GM18870 (cell line): ENCODE measurements around the gene TET1.
"Not testable (repeated sequence)": the region's sequence is repeated elsewhere in the genome, so short reads cannot be mapped to it uniquely, and the experiment has no call there.

Experiments used
- ATAC-seq: cut with Tn5 transposase; IDR thresholded peaks from one replicate; pipeline ENCODE4 v1.9.1; 2021; ENCODE audit warnings: moderate library complexity; ENCODE audit not compliant: unreplicated experiment

TET1 gene

DNA sequence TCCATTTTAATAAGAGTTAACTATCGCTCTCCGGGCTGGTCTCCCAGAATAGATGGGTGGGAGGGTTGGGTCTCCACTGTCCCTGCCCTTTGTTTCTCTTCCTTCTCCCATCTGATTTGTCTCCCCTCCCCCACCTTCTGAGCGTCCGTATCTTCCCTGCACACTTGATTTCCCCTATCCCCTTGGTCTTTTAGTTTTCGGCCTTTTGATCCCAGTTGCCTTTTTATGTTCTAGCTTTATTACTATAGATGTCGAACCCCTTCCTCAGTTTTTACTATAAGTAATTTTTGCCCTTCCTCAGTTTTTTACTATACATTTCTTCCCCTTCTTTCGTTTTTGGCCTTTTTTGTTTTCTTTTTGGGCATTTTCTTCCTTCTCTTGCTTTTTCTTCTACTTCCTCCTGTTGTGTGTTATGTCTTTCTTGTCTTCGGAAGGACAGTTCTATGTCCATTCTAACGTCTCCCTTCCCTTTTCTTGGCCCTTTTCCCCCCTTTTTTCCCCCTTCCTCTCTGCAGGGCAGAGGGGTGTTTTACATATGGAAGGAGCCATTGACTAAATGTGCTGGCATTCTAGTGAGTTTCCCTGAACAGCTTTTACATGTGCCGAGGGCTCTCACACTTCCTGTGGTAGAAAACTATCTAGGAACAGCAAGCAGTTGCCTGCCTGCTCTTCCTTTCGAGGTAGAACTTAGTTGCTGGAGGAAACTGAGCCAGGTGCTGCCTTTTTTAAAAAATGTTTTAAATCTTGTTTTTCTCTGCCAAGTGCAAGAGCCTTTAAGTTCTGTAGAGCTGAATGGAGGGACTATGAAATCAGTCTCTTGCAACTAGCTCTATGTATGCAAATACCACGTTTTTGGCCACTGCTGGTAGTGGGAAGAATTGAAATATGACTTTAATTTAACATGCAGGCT is 2.8 kb downstream of the TET1 start:
- no peak for ATAC-seq

DNA sequence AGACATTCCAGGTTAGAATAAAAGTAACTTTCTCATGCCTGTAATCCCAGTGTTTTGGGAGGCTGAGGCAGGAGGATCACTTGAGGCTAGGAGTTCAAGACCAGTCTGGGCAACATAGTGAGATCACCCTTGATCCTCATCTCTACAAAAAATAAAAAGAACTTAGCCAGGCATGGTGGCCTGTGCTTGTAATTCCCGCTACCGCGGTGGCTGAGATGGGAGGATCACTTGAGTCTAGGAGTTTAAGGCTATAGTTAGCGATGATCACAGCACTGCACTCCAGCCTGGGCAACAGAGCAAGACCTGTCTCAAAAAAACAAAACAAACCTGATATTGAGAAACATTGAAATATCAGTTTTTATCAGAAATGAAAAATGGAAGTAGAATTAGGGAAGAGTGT is 4.6 kb downstream of the TET1 start:
- ATAC-seq: no peak

DNA sequence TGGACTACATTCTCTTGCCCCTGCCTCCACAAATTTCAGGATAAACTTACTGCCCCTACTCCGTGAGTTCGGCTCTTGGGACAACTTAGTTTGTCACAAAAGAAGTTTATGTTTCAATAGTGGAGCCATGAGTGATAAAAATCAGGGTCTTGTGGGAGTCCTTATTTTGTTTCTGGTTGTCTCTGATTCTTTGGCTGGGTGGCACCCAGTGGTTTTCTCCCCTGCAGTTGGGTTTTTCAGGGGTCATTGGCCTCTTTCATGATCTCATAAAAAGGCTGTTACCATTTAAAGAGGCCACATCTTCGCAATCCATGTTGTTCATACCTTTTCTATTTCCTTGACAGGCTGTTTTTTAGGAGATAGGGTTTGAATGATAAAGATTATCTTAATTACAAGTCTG is 5.5 kb downstream of the TET1 start:
- ATAC-seq: no peak

DNA sequence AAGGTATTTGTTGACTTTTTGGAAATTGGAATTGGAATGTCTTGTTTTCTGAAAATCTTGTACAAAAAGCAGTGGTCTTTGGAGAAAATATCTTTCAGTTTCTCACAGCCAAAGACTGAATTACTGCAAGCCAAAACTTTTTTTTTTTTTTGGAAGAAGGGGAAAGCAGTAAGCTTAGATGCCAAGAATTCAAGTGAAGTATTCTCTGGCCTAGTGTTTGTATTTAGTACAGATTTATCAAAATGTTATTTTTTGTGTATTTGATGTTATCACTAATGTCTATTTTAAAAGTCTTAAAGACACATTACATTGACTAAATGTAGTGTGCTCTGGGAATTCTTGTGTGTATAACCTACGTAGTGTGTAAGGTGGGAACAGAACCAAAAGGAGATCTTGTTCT is 6.2 kb downstream of the TET1 start:
- no peak for ATAC-seq

DNA sequence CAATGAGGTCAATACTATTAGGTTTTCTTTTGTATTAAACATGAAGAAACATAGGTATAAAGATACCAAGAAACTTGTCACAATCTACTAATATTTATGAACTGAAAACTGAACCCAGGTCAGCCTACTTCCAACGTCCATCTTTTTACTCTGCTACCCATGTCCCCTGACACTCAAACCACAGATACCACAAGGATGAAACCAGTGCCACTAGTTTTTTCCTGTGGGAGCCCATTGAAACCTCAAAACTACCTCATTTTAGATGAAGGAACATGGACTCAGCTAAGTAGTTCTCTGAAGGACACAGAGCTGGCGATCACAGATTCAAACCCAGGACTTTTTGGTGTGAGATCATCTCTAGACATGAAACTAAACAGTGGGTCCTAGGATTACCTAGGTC is 6.8 kb downstream of the TET1 start:
- no peak for ATAC-seq

DNA sequence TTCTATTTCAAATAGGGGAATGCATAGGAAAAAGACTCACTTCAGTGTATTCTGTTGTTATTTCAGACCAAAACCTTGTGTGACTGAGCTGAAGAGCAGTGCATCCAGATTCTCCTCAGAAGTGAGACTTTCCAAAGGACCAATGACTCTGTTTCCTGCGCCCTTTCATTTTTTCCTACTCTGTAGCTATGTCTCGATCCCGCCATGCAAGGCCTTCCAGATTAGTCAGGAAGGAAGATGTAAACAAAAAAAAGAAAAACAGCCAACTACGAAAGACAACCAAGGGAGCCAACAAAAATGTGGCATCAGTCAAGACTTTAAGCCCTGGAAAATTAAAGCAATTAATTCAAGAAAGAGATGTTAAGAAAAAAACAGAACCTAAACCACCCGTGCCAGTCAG is 12.0 kb downstream of the TET1 start:
- ATAC-seq: no peak

DNA sequence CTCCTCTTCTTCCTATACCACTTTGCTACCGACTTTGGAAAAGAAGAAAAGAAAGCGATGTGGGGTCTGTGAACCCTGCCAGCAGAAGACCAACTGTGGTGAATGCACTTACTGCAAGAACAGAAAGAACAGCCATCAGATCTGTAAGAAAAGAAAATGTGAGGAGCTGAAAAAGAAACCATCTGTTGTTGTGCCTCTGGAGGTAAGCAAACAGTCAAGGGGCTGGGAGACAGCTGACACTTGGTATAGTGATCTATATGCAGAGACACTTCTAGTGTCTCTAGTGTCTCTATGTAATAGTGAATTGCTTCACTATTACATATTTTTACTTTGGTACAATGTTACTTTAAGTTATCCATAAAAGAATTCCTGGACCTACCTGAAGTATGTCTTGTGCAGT is 13.9 kb downstream of the TET1 start:
- no peak for ATAC-seq

DNA sequence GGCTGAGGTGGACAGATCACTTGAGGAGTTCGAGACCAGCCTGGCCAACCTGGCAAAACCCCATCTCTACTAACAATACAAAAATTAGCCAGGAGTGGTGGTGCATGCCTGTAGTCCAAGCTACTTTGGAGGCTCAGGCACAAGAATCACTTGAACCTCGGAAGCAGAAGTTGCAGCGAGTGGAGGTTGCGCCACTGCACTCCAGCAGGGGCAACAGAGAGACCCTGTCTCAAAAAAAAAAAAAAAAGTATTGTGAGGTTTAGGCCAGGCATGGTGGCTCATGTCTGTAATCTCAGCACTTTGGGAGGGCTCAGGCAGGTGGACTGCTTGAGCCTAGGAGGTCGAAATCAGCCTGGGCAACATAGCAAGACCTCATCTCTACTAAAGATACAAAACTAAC is 16.0 kb downstream of the TET1 start:
- no peak for ATAC-seq

DNA sequence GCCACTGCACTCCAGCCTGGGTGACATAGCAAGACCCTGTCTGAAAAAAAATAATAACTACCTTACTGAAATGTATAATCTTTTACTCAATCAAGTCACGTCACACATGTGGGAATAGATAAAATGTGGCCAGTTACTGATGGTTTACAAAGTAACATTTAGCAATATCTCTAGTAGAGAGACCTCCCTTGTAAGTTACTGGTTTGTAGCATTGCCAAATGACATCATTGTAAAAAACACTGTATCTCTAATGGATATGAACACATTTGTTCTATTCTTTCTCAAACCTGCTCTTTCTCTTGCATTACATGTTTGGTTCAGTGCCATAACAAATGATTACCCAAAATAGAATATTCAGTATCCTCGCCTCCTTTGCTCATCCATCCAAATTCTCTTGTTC is 18.8 kb downstream of the TET1 start:
- no peak for ATAC-seq

DNA sequence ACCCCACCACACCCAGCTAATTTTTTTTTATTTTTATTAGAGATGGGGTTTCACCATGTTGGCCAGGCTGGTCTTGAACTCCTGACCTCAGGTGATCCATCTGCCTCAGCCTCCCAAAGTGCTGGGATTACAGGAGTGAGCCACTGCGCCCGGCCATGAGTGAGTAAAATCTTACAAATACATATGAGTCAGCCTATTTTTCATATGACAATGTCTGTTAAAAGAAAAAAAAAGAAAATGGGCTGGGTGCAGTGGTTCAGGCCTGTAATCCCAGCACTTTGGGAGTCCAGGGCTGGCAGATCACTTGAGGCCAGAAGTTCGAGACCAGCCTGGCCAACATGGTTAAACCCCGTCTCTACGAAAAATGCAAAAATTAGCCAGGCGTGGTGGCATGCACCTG is 24.1 kb downstream of the TET1 start:
- ATAC-seq: not testable (repeated sequence)

DNA sequence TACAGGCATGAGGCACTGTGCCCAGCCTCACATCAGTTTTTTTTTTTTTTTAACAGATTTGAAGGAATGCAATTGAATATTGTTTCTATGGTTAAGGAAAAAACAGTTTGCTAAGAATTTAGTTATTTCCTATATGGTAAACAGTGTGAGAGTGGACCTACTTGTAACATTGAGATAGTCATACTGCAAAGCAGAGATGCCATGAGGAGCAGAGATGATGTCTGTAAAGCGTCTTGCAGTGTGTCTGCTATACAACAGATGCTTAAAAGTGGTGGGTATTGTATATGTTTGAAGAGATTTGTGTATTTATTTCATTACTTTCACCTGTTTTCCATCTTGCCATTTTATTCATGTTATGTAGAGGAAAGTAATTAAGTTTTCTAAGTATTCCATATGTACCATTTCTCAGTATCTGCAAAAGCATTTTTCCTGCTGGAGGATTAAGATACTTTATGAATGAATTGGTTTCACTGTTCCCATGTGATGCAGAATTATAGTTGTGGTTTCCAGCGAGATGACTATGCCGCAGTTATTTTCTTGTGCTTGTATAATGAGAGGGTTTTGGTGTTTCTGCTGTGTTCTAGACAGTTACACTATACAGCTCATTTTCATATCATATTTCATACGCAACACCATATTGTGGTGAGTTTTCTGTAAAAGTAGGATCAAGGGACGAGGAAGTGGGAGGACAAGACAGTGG is 26.6 kb downstream of the TET1 start:
- no peak for ATAC-seq

DNA sequence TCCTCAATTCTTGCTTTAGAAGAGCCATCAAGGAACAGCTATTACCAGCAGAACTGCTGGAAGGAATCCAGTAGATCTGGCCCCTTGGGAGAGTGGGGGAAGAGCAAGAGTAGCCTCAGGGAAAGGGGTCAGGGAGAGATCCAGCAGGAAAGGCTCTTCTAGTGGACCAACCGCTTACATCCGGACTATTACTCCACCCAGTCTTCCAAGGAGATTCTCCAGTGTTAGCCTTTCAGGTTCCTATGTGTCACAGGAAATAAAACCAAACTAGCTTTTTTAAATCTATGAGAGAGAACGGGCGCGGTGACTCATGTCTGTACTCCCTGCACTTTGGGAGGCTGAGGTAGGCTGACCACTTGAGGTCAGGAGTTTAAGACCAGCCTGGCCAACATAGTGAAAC is 34.3 kb downstream of the TET1 start:
- ATAC-seq: no peak

DNA sequence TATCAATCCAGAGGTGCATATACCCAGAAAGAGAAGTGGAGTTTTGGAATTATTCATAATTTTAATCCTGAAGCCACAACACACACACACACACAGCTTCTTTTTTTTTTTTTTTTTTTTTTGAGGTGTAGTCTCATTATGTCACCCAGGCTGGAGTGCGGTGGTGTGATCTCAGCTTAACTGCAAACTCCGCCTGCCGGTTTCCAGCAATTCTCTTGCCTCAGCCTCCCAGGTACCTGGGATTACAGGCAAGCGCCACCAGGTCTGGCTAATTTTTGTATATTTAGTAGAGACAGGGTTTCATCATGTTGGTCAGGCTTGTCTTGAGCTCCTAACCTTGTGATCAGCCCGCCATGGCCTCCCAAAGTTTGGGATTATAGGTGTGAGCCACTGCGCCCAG is 35.4 kb downstream of the TET1 start:
- ATAC-seq: no peak

DNA sequence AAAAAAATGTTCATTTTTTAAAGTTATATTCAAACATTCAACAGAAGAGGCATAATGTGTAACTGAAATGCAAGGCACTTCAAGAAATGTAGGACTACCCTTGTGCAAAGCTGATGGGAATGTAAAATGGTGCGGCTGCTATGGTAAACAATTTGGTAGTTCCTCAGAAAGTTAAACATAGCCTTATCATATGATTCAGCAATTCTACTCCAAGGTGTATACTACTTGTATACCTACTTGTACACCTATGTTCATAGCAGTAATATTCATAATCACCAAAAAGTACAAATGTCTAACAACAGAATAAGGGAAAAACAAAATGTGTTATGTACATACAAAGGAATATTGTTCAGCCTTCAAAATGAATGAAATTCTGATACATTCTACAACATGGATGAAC is 37.3 kb downstream of the TET1 start:
- ATAC-seq: no peak

DNA sequence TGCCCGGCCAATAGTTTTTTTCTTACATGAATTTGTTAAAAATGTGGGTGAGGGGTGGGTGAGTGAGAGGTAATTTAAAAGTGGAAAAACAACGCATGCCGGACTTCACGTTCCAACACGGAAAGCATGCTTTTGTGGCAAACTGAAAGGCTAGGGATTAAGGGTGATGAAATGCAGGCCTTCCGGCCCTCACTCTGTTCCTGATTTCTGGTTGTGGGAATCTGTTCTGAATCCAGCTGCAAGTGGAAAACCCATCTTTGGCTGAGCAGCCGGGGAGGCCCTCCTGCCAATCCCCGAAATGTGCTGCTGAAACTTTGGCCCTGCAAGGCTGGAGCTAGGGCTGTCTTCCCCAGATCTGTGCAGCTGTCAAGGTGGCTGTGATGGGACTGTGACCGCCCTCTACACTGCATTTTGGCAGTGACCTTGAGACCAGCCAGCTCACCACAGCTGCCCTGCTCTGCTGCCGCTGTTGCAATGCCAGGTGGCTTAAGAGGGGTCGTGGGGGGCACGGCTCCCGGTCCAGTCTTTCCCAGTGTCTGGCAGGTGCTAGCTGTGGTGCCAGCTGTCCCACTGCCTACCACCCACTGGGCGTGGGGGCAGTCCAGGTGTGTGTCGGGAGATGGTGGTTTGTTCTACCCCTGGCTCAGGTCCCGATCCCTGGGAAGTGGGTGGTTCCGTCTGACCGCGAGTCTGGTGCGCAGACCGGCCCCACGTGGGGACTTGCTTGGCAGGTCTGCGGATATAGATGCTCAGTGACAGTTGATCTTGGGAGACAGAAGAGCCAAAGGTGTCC is 39.0 kb downstream of the TET1 start:
- no peak for ATAC-seq

DNA sequence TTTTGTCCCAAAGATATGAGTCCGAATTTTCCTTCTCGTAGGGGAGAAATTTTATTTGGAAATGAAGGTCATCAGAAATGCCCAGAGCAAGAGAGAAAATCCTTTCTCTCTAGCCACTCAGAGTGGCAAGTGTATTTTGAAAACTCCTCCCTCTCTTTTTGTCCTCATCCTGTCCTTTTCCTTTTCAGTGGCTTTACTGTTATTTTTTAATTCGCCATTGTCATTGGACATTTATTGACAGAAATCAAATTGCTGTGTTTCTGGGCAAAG is 39.6 kb downstream of the TET1 start:
- no peak for ATAC-seq

DNA sequence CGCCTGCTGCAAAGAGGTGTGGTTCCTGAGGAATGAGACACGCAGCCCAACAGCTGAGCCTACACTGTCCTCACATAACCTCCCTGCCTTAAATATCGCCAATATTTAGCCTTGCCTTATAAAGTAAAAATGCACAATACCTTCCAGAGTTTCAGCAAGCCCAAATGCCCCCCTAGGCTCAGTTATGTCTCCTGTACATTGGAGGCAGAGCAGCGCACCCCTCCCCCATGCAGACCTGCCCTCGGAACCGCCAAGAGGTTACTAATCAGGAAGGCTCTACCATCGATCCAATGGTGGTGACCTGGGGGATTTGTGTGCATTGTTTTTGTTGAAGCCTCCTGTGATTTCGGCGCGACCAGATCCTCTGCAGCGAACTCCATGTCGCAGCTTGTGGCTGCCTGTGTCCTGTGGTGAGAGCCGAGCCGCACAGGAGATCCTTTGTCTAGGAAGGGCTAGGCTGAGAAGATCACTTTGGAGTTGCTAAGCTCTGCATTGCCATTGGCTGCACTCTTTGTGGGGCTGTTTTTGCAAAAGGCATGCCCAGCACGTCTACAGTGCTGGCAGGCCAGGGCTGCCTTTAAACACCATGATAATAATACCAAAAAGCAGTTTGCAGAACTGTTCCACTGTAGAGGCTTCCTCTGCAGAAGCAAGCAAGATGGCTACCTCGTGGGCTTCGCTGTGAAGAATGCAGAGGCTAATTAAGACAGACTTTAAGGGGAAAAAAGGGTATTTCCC is 40.1 kb downstream of the TET1 start:
- ATAC-seq: peak; percentile 75

DNA sequence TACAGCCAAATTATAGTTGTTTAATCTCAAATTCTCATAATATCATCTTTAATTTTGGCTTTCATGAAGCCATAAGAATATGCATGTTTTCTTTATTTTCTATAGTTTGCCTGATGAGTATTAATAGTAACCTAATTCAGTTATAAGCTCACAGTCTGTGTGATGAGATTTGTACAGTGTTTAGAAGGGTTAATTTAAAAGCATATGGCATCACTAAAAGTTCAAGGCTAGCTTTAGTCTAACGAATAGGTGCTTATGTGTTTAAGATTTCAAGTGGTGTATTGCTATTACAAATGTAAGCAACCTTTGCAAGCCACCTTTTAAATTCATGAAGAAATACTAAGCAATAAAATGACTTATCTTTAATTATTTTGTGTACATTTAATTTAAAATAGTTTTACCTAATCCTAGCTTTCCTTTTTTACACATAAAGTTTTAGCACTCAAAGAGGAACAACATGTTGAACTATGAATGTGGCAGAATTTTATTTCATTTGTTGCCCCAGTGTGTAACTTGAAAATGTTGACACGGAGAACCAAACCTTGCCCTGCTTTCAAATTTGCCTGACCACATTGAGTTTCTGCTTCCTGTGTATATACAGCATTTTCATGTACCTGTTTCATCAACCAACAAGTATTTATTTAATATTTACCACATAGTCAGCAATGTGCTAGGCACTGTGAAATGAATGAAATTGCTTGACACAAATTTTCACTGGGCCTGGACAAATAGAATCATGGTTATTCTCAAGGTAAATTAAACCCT is 41.5 kb downstream of the TET1 start:
- ATAC-seq: no peak

DNA sequence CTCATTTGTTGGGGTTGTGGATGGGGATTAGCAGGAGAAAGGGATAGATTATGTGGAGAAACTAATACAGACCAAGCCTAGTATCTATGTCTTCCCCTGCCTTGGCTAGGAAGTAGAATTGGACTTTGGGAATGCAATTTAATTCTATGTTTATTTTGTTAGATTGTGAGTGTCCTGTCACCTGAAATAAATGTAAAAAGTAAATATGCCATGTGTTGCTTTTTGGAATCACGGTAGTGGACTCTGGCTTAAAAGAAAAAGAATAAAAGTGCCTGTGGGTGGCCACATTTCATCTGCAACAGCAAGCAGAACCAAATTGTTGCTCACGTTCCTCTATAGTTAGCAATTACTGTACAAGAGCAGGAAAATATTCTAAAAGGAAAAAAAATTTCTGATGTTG is 42.3 kb downstream of the TET1 start:
- no peak for ATAC-seq

DNA sequence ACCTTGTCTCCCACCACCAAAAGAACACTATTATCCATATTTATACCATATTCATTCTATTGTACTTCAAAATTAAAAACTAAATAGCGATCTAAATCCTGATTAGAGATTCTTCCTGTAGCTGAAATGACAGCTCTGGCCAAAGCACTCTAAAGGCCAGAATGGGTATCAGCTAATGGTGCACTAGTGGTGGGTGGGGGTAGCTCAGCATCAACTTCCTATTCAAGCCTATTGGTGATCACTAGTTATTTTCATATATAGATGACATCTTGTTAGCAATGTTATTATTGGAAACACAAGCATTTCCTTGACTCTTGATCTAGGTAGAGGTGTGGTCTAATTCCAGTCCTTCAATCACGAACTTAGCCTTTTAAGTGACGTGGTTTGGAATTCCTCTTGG is 43.6 kb downstream of the TET1 start:
- no peak for ATAC-seq

DNA sequence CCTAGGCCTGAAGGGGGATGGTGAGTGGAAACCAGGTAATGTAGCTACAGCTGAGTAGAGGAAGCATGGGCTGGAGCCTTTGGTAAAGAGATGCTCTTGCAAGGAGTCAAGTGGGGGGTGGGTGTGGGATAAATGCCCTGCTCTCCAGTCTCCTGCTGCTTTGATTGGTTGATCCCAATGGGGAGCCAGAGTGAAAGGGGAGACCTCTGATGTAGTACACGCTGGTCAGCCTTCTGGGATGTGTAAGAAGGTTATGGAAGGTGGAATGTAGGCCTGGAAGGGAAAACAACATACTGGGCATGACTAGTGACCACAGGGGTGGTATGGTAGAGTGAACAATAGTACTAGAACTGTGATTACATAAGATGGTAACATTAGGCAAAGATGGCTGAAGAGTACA is 44.3 kb downstream of the TET1 start:
- no peak for ATAC-seq
